NCI-H2029 (cell line): ENCODE results near the gene CDC42EP1.
"Not testable (repeated sequence)": the region's sequence is repeated elsewhere in the genome, so short reads cannot be mapped to it uniquely, and the experiment has no call there.

Experiments
- DNase-seq: peaks from one replicate; lab custom pipeline; 2025; lab: John Stamatoyannopoulos, UW

Gene CDC42EP1

GRCh38 chr22:37581504-37581903, 21.2 kb downstream of the CDC42EP1 start:
- DNase-seq: peak; percentile 55

- DNase-seq: no peak
These were observed 22.2 kb downstream of the CDC42EP1 start for GRCh38 chr22:37582526-37582925.

GRCh38 chr22:37588546-37589215, 28.4 kb downstream of the CDC42EP1 start:
- no peak for DNase-seq

DNA sequence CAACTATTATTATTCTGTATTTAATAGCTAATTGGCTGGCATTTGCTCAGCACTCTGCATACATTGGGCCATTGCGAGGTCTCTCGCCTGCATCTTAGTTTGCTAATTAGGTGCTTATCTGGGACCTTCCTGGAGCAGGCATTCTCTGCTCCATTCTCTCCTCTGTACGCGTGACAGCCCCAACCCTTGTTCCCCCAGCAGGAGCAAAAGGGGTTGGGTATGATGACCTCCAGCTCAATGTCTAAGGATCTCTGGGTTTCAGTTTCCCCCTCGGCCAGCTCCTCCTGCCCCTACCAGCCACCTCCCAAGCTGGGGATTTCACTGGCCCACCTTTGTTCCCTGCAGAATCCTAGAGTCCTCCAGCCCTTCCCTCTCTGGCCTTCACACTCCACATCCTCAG, 29.4 kb downstream of the CDC42EP1 start:
- DNase-seq: no peak

- not testable (repeated sequence) for DNase-seq
These were observed 30.8 kb downstream of the CDC42EP1 start for GRCh38 chr22:37591081-37591480.

GRCh38 chr22:37591823-37592404, 31.6 kb downstream of the CDC42EP1 start:
- DNase-seq: no peak

DNA sequence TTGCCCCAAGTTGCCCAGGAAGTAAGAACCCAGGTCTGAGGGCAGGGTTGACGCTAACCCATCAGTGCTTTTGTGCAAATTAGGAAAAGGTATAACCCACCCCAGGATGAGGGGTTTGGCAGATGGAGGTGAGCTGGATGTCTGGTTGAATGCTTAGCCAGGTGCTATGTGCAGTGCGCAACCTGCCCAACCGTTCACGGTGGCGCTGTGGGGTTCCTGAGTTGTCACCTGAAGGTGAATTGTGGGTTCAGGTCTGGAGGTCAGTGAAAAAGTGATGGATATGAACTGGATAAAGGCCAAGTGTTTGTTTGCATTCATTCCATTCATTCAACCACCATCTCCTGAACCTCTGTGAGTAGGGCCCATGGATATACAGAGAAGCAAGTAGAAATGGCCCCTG, 34.0 kb downstream of the CDC42EP1 start:
- DNase-seq: no peak

- peak; percentile 71 for DNase-seq
These were observed 38.9 kb downstream of the CDC42EP1 start for GRCh38 chr22:37599153-37599552.

- DNase-seq: no peak
These were observed 40.9 kb downstream of the CDC42EP1 start for GRCh38 chr22:37601203-37601539.

- DNase-seq: peak; percentile 94
These were observed 41.5 kb downstream of the CDC42EP1 start for GRCh38 chr22:37601540-37602442.

DNA sequence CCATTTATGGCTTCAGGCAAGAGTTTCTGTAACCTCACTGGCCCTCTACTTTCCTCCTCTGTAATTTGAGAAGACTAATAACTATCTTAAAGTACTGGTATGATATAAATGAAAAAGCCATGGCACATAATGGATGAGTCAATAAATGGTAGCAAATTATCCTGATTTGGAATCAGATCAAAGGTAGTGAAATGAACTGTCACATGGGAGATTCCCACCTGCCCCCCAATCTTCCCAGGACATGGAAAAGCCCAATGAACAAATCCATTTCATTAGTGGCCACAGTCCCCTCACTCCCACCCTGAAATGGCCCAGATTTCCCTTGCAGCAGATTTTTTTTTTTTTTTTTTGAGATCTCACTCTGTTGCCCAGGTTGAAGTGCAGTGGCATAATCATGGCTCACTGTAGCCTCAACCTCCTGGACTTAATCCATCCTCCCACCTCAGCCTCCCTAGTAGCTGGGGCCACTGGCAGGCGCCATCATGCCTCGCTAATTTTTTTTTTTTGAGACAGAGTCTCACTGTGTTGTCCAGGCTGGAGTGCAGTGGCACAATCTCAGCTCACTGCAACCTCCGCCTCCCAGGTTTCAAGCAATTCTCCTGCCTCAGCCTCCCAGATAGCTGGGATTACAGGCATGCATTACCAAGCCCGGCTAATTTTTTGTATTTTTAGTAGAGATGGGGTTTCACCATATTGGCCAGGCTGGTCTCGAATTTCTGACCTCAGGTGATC, 42.4 kb downstream of the CDC42EP1 start:
- DNase-seq: not testable (repeated sequence)

DNA sequence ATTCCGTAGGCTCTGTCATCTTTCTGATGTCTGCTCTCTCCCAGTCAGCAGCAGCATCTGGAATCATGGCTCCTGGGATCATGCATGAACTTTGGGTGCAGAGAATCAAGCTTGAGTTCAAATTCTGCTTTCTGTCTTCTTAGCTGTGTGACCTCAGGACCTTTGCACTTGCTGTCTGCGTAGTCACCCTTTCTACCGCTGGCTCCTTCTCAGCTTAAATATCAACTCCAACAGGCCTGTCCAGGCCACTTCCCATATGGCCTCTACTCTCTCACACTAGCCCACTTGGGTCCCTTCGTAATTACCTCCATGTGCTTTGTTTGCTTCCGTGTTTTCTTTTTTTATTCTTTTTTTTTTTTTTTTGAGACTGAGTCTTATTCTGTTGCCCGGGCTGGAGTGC, 43.8 kb downstream of the CDC42EP1 start:
- no peak for DNase-seq

GRCh38 chr22:37604875-37605274, 44.6 kb downstream of the CDC42EP1 start:
- DNase-seq: no peak

DNA sequence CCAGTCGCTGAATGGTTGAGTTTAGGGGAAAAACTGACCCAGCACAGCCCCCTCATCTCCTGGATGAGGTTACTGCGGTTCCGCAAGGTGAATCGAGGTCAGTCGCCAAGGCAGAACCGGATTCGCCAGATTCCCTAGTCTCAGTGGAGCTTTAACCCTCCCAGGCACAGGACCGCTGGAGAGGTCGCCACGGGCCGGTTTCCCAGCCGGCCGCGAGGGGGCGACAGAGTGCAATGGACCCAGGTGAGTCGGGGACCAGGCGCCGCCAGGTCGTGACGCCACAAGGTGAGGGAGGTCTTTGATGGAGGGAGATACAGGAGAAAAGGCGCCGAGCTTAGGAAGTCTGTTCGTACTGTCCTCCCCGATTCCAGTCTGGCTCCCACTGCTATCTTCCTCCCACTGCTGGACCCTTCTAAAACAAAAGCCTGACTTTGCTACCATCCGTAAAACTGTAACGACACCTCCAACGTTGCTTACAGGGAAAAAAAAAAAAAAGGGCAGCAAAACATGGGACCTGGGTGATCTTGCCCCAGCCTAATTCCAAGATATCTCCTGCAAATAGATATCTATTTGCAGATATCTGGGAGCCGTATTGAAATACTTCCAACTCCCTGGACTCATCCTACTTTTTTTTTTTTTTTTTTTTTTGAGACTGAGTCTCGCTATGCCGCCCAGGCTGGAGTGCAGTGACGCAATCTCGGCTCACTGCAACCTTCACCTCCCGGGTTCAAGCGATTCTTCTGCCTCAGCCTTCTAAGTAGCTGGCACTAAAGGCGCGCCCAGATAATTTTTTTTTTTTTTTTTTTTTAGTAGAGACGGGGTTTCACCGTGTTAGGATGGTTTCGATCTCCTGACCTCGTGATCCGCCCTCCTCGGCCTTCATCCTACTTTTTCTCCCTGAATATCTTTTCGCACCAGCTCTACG, 47.0 kb downstream of the CDC42EP1 start:
- DNase-seq: peak; percentile 90

DNA sequence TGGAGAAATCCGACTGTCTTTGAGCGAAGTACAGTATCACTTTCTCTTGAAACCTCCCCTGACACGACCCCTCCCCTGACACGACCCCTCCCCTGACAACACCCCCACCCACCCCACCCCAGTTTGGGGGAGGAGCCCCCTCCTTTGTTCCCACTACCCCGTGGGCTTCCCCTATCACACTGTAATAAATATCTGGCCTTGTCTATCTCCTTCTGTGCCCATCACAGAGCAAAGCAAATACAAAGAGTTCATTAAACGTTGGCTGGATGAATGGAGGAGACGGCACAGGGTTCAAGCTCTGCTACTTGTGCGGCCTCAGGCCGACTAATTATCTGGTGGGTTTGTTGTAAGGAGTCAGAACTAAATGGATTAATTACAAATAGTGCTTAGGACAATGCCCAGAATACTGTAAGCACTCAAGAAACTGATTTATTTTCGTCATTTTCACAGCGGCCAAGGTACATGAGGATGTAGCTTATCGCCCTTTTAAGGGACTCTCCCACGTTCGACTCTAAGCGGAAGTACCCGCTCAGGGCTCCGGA, 47.7 kb downstream of the CDC42EP1 start:
- no peak for DNase-seq

- peak; percentile 95 for DNase-seq
These were observed 48.4 kb downstream of the CDC42EP1 start, which contains the start of gene GGA1 for GRCh38 chr22:37608477-37609239. Gene GGA1 (plus strand): TSS chr22:37608834. CDS start chr22:37608861, 27 bp downstream.

DNA sequence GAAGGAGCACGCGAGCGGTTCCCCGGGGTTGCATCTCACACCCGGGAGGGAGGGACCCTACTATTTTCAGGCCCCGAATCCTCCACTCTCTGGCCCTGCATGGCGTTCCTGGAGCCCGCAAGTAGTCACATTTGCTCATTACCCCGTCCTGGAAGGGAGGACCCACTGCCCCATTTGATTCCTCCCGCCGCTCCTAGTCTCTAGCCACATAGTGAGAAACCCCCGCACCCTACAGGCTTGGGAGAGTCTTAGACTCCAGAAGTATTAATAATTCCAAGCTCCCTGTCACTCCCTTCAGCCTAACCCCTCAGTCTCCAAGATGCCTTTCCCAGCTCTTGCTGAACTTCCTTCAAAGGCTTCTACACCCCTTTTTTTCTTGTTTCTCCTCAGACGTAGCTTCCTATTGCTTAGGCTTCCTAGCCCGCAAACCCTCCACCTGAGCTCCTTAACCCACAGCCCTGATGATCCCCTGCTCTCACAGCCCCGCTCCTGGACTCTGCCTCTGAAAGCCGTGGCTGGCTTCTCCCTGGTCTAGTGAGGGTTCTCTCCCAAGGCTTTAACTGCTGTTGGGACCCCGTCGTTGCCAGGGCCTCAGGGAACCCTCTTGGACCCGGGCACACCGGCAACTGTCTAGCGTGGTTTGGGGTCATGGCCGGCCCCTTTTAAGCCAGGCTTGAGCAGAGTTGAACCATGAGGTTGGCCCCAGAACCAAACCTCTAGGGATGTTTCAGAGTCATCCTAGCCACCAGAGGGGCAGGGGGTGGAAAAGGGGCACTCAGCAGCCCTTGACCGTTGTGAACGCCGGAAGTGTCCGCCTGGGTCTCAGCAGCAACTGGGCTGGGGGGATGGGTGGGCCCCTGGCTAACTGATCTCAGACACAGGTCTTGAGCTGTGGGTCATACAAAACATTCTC, 49.2 kb downstream of the CDC42EP1 start:
- no peak for DNase-seq

DNA sequence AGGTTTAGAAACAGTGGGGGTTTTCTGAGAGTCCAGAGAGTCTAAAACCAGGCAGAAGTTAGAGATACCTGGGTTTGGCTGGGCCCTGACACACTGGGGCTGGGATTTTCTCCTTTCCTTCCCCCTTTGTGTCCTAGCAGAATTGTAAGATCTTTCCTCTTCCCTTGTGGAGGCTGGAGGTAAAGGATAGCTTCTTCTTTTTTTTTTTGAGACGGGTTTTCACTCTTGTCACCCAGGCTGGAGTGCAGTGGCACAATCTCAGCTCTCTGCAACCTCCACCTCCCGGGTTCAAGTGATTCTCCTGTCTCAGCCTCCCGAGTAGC, 49.8 kb downstream of the CDC42EP1 start:
- not testable (repeated sequence) for DNase-seq

DNA sequence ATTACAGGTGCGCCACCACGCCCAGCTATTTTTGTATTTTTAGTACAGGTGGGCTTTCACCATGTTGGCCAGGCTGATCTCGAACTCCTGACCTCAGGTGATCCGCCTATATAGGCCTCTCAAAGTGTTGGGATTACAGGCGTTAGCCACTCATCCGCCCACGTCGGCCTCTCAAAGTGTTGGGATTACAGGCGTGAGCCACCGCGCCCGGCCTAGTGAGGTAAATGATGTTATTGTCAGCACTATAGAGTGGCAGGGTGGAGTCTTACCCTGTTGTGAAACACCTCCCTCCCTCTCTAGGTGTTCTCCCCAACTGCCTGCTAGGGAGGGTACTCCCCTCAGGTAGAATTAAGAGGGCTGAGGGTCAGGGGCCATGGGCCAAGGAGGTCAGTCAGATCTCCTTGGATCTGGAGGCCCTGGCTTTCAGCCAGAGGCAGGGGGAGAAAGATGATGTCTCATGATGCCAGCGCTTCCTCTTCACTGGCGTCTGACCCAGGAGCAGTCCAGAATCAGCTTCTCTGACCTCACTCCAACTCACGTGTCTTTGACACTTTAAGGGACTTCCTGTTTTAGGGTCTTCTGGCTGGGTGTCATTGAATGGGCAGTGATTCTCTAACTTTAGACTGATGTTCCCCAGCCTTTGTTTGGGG, 50.3 kb downstream of the CDC42EP1 start:
- no peak for DNase-seq
